Erythroblast (primary cell): ENCODE results near the gene CRB2.

Experiments
- GATA1 ChIP-seq: IDR thresholded peaks from 2 replicates; pipeline ENCODE4 v1.6.1; 2011; ENCODE audit warnings: low read depth, mild to moderate bottlenecking, control low read depth, low read length, moderate library complexity
- POLR2A ChIP-seq: IDR thresholded peaks from 2 replicates; pipeline ENCODE4 v1.6.1; 2011; ENCODE audit warnings: mild to moderate bottlenecking, low read length

GRCh38 chr9:123377211-123377971 is 21.4 kb downstream of the CRB2 start:
- no peak for TF ChIP-seq POLR2A
- TF ChIP-seq GATA1 = no peak
